ENCODE measurements around the gene ADCYAP1R1.

DNA sequence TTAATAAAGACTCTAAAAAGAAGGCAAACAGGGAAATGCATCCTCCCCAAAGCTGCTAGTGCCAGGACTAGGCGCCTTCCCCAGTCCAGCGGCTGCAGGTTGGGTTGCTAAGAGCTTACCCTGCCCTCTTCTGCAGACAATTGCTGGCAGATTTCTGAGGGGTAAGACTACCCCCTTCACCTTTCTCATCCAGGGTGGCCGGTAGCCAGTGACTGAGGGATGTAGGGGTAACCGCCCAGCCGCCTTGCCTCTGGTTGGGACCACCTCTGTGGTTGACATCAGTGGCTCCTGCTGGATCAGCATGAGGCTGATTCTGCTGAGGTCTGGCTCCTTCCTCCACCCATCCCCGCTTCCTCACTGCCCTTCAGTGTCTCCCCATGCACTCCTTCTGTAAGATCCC lies 71.2 kb downstream of the ADCYAP1R1 start:
- TF ChIP-seq CTCF (IDR thresholded peaks at IDR 0.05) (no peak), POLR2A (IDR thresholded peaks at IDR 0.05) (no peak)

Data from Peyer's patch (tissue), 4 donors.